Measurements from ENCODE around the gene SLC27A6.

SLC27A6 gene

GRCh38 chr5:128973244-128973643, 8.0 kb downstream of the SLC27A6 start:
- TF ChIP-seq, protein P1, sequence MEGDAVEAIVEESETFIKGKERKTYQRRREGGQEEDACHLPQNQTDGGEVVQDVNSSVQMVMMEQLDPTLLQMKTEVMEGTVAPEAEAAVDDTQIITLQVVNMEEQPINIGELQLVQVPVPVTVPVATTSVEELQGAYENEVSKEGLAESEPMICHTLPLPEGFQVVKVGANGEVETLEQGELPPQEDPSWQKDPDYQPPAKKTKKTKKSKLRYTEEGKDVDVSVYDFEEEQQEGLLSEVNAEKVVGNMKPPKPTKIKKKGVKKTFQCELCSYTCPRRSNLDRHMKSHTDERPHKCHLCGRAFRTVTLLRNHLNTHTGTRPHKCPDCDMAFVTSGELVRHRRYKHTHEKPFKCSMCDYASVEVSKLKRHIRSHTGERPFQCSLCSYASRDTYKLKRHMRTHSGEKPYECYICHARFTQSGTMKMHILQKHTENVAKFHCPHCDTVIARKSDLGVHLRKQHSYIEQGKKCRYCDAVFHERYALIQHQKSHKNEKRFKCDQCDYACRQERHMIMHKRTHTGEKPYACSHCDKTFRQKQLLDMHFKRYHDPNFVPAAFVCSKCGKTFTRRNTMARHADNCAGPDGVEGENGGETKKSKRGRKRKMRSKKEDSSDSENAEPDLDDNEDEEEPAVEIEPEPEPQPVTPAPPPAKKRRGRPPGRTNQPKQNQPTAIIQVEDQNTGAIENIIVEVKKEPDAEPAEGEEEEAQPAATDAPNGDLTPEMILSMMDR (IDR thresholded peaks at IDR 0.05; ENCODE audit: insufficient read depth, low read length, missing control alignments): no peak
- no peak for DNase-seq (ENCODE audit: low read depth, low spot score)
- POLR2A ChIA-PET: no interaction called here
- CTCF ChIA-PET: no interaction called here
- H3K4me3 ChIP-seq (ENCODE audit: low read depth, low read length): no peak overlapping the region

GRCh38 chr5:128974567-128974966, 9.3 kb downstream of the SLC27A6 start:
- CTCF ChIA-PET: no interaction called here
- no peak overlapping the region for H3K4me3 ChIP-seq (ENCODE audit: low read depth, low read length)
- POLR2A ChIA-PET: no interaction called here
- TF ChIP-seq, protein P1 (IDR thresholded peaks at IDR 0.05; ENCODE audit: insufficient read depth, low read length, missing control alignments): no peak
- no peak for DNase-seq (ENCODE audit: low read depth, low spot score)

- POLR2A ChIA-PET: no interaction called here
- no peak overlapping the region for H3K4me3 ChIP-seq (ENCODE audit: low read depth, low read length)
- CTCF ChIA-PET: no interaction called here
- TF ChIP-seq, protein P1 (IDR thresholded peaks at IDR 0.05; ENCODE audit: insufficient read depth, low read length, missing control alignments): no peak
- DNase-seq (ENCODE audit: low read depth, low spot score): no peak
These were observed 14.5 kb downstream of the SLC27A6 start for GRCh38 chr5:128979761-128980160.

DNA sequence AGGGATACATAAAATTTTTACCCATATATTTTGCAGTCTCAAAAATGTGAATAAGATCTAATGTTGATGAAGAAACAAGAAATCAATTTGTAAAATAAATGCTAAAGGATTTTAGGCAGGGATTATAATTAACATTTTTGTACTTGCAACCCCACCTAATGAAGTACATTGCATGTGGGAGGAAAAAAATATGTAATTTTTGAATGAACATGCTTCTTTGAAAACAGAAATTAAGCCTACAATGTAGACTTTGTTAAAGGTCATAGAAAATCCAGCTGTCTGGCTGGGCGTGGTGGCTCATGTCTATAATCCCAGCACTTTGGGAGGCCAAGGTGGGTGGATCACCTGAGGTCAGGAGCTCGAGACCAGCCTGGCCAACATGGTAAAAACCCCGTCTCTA, 15.6 kb downstream of the SLC27A6 start:
- POLR2A ChIA-PET: no interaction called here
- TF ChIP-seq, protein P1 (IDR thresholded peaks at IDR 0.05; ENCODE audit: insufficient read depth, low read length, missing control alignments): no peak
- no peak overlapping the region for H3K4me3 ChIP-seq (ENCODE audit: low read depth, low read length)
- CTCF ChIA-PET: no interaction called here
- DNase-seq (ENCODE audit: low read depth, low spot score): no peak

DNA sequence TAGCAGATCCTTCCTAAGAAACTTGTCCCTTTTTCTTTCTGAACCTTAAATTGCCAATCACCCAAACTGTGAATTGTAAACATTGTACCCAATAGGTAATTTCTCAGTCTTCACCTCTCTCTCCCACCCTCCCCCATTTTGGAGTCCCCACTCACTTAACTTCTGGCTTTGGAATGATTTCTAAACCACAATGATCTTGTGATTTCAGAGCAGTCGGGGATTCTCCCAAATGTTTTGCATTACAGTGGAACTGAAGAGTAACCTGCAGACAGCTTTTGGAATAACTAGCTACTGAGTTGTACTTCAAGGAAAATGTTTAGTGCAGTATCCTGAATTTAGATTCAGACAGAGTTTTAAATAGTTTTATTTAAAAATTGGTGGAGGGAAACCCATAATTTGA, 19.2 kb downstream of the SLC27A6 start:
- CTCF ChIA-PET: no interaction called here
- POLR2A ChIA-PET: no interaction called here
- DNase-seq (ENCODE audit: low read depth, low spot score): no peak
- H3K4me3 ChIP-seq (ENCODE audit: low read depth, low read length): no peak overlapping the region
- TF ChIP-seq, protein P1 (IDR thresholded peaks at IDR 0.05; ENCODE audit: insufficient read depth, low read length, missing control alignments): no peak

DNA sequence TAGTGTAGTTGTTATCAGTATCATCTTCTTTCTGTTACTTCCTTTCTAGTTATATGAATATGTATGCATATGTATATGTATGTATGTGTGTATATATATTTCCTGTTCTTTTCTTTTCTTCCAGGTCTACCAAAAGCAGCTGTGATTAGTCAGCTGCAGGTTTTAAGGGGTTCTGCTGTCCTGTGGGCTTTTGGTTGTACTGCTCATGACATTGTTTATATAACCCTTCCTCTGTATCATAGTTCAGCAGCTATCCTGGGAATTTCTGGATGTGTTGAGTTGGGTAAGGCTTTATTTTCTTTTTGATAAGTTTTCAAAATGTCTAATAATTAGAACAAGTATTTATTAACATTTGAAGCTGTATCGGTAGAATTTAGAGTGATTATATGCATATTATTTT, 23.2 kb downstream of the SLC27A6 start:
- TF ChIP-seq, protein P1 (IDR thresholded peaks at IDR 0.05; ENCODE audit: insufficient read depth, low read length, missing control alignments): no peak
- no peak for DNase-seq (ENCODE audit: low read depth, low spot score)
- POLR2A ChIA-PET: no interaction called here
- no peak overlapping the region for H3K4me3 ChIP-seq (ENCODE audit: low read depth, low read length)
- CTCF ChIA-PET: no interaction called here

All from AG04449 (cell line).